Ovary (tissue), 3 donors: ENCODE measurements around the gene CHTOP.

Experiments used
- EP300 ChIP-seq: sonication (generic); formaldehyde crosslinking; IDR thresholded peaks from one replicate; pipeline ENCODE4 v1.6.1; 2017; ENCODE audit warnings: antibody characterized with exemption
- POLR2A ChIP-seq: fragments of 450-650 bp; IDR thresholded peaks from one replicate; pipeline ENCODE4 v1.6.1; 2017; ENCODE audit warnings: antibody characterized with exemption, mild to moderate bottlenecking, moderate library complexity
- TF ChIP-seq, protein P1 (sequence below), 3 donors: fragments of 450-650 bp in 2 of 3; fragments of 200-600 bp in 1 of 3; IDR thresholded peaks; one replicate each; pipeline versions ENCODE4 v1.5.1 to v1.8.0; 2016 to 2022; ENCODE audit warnings: antibody characterized with exemption in 3 of 3, mild to moderate bottlenecking in 1 of 3
- donor health status: DM: no; HTN: no; CAD: no.

DNA sequence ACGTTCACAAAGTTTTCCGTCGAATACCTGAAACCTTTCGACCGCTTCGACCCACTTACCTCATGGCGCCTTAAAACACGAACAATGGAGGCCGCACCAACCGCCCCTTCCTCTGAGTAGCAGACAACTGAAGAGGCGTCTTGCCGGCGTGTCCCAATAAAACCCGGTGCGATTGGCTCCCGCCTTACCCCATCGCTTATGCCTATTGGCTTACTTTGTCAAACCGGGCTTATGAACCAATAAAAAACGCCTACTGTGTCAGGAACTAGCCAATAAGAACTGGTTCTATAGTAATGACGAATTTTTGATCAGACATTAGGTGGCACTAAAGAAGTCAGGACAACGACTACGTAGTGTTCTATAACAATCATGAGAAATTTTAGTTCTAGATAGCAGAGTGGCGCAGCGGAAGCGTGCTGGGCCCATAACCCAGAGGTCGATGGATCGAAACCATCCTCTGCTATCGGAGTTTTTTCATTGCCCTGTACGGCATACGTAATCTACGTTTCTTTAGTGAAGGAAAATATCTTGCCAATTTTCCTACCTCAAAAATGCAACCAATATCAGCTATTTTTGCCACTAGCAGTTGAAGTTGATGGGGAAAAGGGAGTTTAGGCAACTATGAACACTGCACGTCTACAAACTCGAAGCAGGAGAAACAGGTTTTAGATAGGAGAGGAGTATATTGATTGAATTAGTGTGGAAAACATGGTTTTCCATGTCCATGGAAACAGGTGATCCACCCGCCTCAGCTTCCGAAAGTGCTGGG lies 37.2 kb downstream of the CHTOP start, which contains the start of gene ILF2:
- TF ChIP-seq, protein P1, sequence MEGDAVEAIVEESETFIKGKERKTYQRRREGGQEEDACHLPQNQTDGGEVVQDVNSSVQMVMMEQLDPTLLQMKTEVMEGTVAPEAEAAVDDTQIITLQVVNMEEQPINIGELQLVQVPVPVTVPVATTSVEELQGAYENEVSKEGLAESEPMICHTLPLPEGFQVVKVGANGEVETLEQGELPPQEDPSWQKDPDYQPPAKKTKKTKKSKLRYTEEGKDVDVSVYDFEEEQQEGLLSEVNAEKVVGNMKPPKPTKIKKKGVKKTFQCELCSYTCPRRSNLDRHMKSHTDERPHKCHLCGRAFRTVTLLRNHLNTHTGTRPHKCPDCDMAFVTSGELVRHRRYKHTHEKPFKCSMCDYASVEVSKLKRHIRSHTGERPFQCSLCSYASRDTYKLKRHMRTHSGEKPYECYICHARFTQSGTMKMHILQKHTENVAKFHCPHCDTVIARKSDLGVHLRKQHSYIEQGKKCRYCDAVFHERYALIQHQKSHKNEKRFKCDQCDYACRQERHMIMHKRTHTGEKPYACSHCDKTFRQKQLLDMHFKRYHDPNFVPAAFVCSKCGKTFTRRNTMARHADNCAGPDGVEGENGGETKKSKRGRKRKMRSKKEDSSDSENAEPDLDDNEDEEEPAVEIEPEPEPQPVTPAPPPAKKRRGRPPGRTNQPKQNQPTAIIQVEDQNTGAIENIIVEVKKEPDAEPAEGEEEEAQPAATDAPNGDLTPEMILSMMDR (IDR thresholded peaks at IDR 0.05), result peak in 1 of 3 donors; percentile 36
- TF ChIP-seq POLR2A (peak; percentile 94), EP300 (peak; percentile 41)
